ENCODE data around the gene VPS45. TPM values are rescaled to one million over a fixed set of nuclear protein-coding genes. Genes with fewer than 3 reads are reported as not detected.
A peak's percentile ranks its signal among the peaks of the same experiment; 100 is the strongest.

Gene VPS45
- total RNA-seq, 4 donors from 2014 or later, result 16.1 to 47.5 (median 34.7) TPM

- H3K4me3 ChIP-seq, result no peak overlapping the region
- H3K27me3 ChIP-seq, result no peaks in the 10 kb centered on the region
- no peak for DNase-seq
- H3K9me3 ChIP-seq, result no peaks in the 10 kb centered on the region
- H3K36me3 ChIP-seq, result no peaks in the 10 kb centered on the region
- 71 to 77% methylated on average over 1 of the region's 1 CpG for WGBS, 2 donors (ENCODE audit: low coverage in 1 of 2)
- intact Hi-C loops (cut with DNase I; ENCODE audit: low total_unique reads), result no loop called here
- H3K27ac ChIP-seq, result no peak overlapping the region
- TF ChIP-seq EP300 (IDR thresholded peaks at IDR 0.05; ENCODE audit: low read depth) (no peak), POLR2A (IDR thresholded peaks at IDR 0.05) (no peak), POLR2AphosphoS5 (IDR thresholded peaks at IDR 0.05) (no peak)
- in situ Hi-C loops (cut with MboI; ENCODE audit: low pct_ligation_motif_present in 1 of 4, low pct_unique_long_range_greater_than_20kb in 1 of 4, low sequenced_read_pairs in 3 of 4), result loop anchor here in 1 of 4 donors (10.0 to 25.0 kb wide), 2 partner anchors 92 to 106 kb away; no protein-coding TSS in a partner anchor
- H3K4me1 ChIP-seq, result peaks cover 0 to 1% (median 0%) of the 10 kb centered on the region in 4 donors
Measured at GRCh38 chr1:150056407-150056806, 11.2 kb upstream of the VPS45 start.

GRCh38 chr1:150060260-150060659 lies 7.3 kb upstream of the VPS45 start:
- intact Hi-C loops (cut with DNase I; ENCODE audit: low total_unique reads), result no loop called here

GRCh38 chr1:150061632-150062101 lies 5.9 kb upstream of the VPS45 start:
- intact Hi-C loops (cut with DNase I; ENCODE audit: low total_unique reads), result no loop called here
- Histone ChIP-seq H3K4me1 (peaks cover 0 to 16% (median 8%) of the 10 kb centered on the region in 4 donors), H3K4me3 (no peak overlapping the region), H3K36me3 (no peaks in the 10 kb centered on the region), H3K27ac (peak overlapping the region; percentile 27 to 64 (median 54)), H3K9me3 (no peaks in the 10 kb centered on the region), H3K27me3 (no peaks in the 10 kb centered on the region)
- no peak for TF ChIP-seq POLR2AphosphoS5 (IDR thresholded peaks at IDR 0.05)
- TF ChIP-seq EP300 (IDR thresholded peaks at IDR 0.05; ENCODE audit: low read depth), result no peak
- TF ChIP-seq CTCF (IDR thresholded peaks at IDR 0.05), result no peak
- no peak for TF ChIP-seq POLR2A (IDR thresholded peaks at IDR 0.05)
- WGBS, 2 donors (ENCODE audit: low coverage in 1 of 2), result 52 to 71% methylated on average over 1 to 3 of the region's 3 CpGs
- no peak for DNase-seq
- in situ Hi-C loops (cut with MboI; ENCODE audit: low pct_ligation_motif_present in 1 of 4, low pct_unique_long_range_greater_than_20kb in 1 of 4, low sequenced_read_pairs in 3 of 4), result loop anchor here in 1 of 4 donors (25.0 kb wide), 1 partner anchor 101 kb away; no protein-coding TSS in a partner anchor

More at GRCh38 chr1:150060260-150060659, 7.3 kb upstream of the VPS45 start:
- Histone ChIP-seq H3K36me3 (no peaks in the 10 kb centered on the region), H3K9me3 (no peaks in the 10 kb centered on the region), H3K27ac (no peak overlapping the region), H3K4me1 (peaks cover 0 to 6% (median 1%) of the 10 kb centered on the region in 4 donors), H3K27me3 (no peaks in the 10 kb centered on the region), H3K4me3 (no peak overlapping the region)
- 79 to 80% methylated on average over 2 to 4 of the region's 4 CpGs for WGBS, 2 donors (ENCODE audit: low coverage in 1 of 2)
- in situ Hi-C loops (cut with MboI; ENCODE audit: low pct_ligation_motif_present in 1 of 4, low pct_unique_long_range_greater_than_20kb in 1 of 4, low sequenced_read_pairs in 3 of 4), result loop anchor here in 1 of 4 donors (25.0 kb wide), 1 partner anchor 102 kb away; no protein-coding TSS in a partner anchor
- TF ChIP-seq CTCF (IDR thresholded peaks at IDR 0.05), result no peak
- no peak for TF ChIP-seq POLR2A (IDR thresholded peaks at IDR 0.05)
- no peak for TF ChIP-seq EP300 (IDR thresholded peaks at IDR 0.05; ENCODE audit: low read depth)
- no peak for TF ChIP-seq POLR2AphosphoS5 (IDR thresholded peaks at IDR 0.05)
- no peak for DNase-seq

- intact Hi-C loops (cut with DNase I; ENCODE audit: low total_unique reads), result no loop called here
- no peaks in the 10 kb centered on the region for H3K9me3 ChIP-seq
- no peaks in the 10 kb centered on the region for H3K36me3 ChIP-seq
- no peak for TF ChIP-seq EP300 (IDR thresholded peaks at IDR 0.05; ENCODE audit: low read depth)
- no peak for TF ChIP-seq CTCF (IDR thresholded peaks at IDR 0.05)
- TF ChIP-seq POLR2A (IDR thresholded peaks at IDR 0.05), result no peak
- no peak for TF ChIP-seq POLR2AphosphoS5 (IDR thresholded peaks at IDR 0.05)
- H3K4me1 ChIP-seq, result peaks cover 0 to 19% (median 9%) of the 10 kb centered on the region in 4 donors
- 80 to 90% methylated on average over 4 of the region's 4 CpGs for WGBS, 2 donors (ENCODE audit: low coverage in 1 of 2)
- no peak overlapping the region for H3K4me3 ChIP-seq
- peak overlapping the region in 3 of 4 donors; percentile 47 to 64 (median 60) for H3K27ac ChIP-seq
- no peaks in the 10 kb centered on the region for H3K27me3 ChIP-seq
- DNase-seq, result no peak
- in situ Hi-C loops (cut with MboI; ENCODE audit: low pct_ligation_motif_present in 1 of 4, low pct_unique_long_range_greater_than_20kb in 1 of 4, low sequenced_read_pairs in 3 of 4), result loop anchor here in 1 of 4 donors (25.0 kb wide), 1 partner anchor 100 kb away; no protein-coding TSS in a partner anchor
Measured at GRCh38 chr1:150062113-150062512, 5.5 kb upstream of the VPS45 start.

All from transverse colon (tissue), 4 donors.